ENCODE data around the gene ADAMTS4.

- no peak for TF ChIP-seq CTCF (IDR thresholded peaks at IDR 0.05)
- no peak for TF ChIP-seq ZFX (IDR thresholded peaks at IDR 0.05; ENCODE audit: borderline replicate concordance)
Measured at GRCh38 chr1:161188381-161188780, 10.5 kb downstream of the ADAMTS4 start.

Data from 22Rv1 (cell line).